8988T (cell line): ENCODE data around the gene DCAF6.
"Not testable (repeated sequence)": the region's sequence is repeated elsewhere in the genome, so short reads cannot be mapped to it uniquely, and the experiment has no call there.

Source experiments
- DNase-seq: peaks from one replicate; pipeline ENCODE4 v3.0.0; 2011

The DCAF6 gene

DNA sequence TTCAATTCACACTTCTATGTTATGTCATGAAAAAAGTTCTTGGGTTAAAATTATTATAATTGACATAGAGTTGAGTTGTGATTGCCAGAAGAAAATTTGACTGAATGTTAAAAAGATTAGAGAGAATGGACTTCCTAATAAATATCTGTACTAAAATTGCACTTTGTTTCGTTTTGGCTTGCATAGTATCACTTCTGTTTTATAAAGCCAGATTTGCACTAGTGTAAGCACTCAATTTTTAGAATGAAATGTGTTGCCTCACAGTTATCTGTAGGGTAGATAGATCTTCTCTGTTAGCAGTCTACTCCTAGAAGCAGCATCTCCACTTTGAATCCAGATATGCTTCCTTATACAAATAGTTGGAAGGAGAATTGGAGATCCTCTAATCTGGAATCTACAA is 95.5 kb downstream of the DCAF6 start:
- DNase-seq: no peak

DNA sequence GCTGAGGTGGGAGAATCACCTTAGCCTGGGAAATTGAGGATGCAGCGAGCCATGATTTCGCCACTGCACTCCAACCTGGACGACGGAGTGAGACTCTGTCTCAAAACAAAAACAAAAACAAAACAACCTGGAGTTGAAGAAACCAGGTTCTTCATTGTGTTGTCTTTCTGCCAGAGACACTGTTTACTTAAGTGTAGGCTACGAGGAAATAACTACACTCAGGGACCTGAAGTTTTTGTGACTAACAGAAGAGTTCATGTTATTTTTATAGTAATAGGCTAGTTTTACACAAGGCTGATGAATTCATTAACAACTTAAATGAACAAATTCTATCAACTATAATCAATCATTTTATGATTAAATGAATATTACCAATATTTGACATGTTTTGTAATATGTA is 98.9 kb downstream of the DCAF6 start:
- DNase-seq: no peak

DNA sequence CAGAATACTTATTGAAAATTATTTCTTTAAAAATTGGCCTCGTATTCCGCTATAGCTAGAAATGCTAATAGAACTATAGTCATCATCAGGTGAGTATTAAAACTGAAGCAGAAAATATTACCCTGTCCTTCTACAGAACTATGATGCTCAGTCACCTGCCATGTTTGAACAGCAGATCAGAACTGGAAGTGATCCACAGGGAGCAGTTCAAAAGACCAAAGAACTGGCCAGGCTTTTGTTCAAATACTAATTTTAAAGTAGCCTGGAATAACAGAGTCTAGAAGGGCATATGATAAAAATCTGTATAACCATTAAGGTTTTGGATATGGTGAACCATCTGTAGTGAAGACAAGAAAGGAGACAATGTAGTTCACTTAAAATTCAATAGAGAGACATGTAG is 105.9 kb downstream of the DCAF6 start:
- DNase-seq: no peak

DNA sequence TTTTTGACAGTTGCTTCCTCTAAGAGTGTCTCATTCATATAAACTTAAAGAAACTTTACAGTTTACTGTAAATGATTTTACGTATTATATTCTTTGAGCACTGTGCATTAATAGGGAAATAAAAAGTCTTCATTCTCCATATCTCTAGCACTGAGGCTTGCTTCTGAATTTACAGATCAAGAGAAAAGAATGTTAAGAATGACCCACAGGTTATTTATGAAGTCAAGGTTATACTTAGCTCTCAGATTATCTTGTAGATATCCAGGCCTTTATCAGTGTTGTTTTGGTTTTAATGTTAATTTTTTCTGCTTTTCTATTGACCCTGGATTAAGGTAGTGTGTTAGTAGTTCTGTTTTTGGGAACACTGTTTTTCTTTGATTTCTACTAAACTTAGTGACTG is 108.8 kb downstream of the DCAF6 start:
- DNase-seq: no peak

DNA sequence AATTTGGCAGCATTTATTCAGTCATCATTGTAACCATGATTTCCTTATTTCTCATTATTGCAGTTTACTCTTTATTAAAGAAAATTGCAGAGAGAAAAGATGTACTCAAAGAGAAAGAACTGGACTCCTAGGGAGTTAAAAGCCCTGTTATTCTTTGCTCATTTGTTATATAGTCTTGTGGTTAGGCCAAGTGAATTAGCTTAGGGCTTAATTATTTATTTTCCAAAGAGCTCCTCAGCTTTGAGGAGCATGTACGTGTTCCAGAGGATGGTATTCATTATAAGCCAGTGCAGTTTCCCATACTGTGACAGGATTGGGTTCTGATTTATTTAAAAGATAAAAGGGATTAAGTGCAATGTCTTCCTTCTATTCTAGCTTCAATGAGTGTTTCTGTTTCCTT is 113.8 kb downstream of the DCAF6 start:
- no peak for DNase-seq

DNA sequence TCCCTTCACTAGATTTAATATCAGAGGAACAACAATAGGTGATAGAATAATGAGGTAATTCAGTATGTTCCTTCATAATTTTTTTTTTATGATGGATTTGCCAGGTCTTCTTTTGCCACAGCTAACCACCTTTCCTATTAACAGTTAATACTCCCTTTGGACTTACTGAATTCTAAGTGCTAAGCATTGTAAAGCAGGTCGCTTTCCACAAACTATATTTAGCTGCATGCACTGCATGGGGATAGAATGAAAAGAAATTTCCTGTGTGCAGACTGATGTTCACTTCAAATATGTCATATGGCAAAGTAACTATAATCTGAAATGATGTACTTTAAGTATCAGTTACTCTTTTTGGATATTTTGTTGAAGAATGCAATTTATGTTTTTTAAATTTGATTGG is 114.4 kb downstream of the DCAF6 start:
- DNase-seq: no peak

DNA sequence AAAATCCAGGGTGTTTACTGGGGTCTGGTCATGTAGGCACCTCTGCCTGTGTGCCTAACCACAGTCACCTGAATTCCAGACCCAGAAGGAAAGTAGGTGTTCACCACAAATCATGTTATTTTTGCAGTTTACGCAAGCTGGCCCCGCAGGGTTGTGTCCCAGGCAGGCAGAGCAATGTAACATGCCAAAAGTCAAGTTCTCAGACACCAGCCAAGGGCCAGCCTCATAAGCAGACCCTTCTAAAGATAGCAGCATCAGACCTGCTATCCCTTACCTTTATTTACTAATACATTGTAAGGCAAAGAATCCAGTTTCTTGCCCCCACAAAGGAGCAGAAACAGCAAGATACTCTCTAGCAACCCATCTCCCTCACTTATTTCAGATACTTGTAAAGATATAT is 117.2 kb downstream of the DCAF6 start:
- no peak for DNase-seq

DNA sequence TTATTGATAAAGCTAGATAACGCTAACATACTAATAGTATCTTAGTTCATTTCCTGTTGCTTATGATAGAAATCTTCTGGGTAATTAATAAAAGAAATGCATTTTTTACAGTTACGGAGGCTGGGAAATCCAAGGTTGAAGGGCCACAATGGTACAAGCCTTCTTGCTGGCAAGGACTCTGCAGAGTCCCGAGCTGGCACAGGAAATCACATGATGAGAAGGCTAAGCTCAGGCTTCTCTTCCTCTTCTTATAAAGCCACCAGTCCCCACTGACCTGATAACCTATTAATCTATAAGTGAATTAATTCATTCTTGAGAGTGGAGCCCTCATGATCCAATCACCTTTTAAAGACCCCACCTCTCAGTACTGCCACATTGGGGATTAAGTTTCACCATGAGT is 117.6 kb downstream of the DCAF6 start:
- no peak for DNase-seq

DNA sequence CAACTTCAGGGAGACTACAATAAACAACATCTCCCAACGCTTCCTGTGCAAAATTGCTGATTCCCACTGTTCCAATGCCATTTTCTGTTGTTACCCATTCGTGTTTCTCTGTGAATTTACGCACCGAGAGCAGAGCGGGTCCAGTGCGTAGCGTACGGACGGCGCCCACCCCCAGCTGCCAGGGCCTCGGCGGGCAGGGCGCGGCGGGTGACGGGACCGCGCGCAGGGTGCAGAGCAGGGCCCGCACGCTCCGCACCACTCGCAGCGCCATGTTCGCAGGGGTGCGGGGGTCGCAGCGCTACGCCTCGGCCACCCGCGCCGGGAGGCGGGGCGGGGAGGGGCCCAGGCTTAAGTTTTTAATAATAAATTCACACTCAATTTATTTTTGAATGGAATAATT is 119.7 kb downstream of the DCAF6 start:
- DNase-seq: not testable (repeated sequence)

DNA sequence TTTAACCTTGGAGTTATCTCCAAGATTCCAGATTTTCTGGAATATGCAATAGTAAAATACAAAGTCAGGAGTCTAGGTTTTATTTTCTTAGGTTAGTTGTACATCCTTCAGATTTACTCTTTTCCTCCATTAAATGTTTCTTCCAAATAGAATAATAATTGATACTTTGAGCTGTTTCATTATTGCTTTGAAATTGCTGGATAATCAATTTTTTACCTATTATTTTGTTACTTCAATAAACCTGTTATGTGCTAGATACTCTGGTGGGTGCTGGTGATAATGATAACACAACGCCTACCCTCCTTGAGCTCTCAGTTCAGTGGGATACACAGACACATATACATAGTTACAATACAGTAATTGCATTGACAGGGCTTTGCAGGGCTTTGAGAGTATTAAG is 120.9 kb downstream of the DCAF6 start:
- no peak for DNase-seq

DNA sequence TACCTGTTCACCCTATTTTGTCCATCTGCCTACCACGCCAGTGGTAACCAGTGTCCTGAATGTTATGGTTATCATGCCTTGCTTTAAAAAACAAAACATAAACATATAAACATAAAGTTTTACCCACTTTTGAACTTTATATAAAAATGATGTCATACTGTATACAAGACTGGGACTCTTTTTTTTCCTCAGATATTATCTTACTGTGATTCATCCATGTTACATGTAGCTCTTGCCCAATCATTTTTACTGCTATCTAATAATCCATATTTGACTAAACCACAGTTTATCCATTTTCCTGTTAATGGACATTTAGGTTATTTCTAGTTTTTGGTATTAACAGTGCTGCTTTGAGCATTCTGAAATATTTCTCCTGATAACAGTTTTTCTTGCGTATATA is 121.4 kb downstream of the DCAF6 start:
- DNase-seq: no peak

DNA sequence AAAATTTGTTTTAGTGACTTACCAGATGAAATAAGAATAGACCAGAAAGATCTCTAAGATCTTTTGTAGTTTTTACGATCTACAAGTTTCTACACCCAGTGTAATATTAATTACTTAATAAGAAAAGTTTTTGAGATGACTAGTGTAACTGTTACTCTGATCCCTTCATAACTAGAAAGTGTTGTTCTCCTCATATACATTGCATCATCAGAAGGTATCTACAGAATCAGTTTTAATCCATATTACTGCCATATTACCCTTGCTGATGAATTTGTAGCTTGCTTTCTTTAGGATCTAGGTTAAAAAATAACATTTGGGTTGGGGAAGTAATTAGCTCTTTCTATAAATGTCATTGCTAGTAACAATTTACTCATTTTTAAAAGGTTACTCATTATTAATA is 127.7 kb downstream of the DCAF6 start:
- no peak for DNase-seq

DNA sequence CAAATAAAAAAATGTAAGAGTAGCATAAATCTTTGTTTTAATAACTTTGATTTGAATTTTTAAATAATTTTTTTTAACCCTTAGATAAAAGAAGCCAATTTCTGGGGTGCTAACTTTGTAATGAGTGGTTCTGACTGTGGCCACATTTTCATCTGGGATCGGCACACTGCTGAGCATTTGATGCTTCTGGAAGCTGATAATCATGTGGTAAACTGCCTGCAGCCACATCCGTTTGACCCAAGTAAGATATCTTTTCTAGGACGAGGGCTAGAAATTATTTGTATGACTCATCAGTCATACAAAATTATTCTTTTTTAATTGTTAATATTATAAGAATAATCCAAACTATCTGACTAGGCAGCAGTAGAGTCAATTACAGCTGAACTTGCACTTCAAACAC is 129.0 kb downstream of the DCAF6 start:
- DNase-seq: no peak

DNA sequence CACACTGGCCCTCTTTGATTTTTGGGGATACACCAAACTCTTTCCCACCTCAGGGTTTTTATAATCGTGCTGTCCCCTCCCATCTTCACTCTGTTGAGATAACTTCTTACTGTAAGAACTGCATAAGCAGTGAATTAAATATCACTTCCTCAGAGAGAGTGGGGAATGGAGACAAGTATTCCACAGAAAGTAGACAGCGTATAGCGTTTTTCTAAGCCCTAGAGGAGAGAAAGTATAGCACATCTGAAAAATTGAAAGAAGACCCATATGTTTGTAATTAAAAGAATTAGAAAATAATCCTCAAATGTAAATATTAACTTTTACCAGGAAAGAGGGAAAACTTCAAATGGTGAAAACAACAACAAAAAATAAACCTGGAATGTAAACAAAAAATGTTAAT is 132.9 kb downstream of the DCAF6 start:
- no peak for DNase-seq

DNA sequence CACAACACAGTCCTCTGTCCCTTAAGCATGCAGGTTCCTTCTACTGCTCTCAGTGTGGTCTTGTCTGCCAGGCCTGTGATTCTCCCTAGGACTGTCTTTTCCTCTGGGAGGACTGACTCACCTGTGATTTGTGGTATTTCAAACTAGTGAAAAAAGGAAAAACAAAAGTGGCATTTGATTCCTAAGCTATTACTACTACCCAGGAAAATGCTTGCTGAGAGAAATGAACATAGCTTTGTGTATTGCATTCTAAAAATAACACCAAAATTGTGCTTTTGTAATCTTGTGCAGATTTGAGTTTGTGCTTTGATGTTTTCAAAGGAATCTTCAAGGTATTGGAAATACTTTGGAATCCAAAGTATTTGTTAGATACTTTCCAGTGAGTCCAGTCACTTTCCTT is 143.3 kb downstream of the DCAF6 start:
- no peak for DNase-seq

DNA sequence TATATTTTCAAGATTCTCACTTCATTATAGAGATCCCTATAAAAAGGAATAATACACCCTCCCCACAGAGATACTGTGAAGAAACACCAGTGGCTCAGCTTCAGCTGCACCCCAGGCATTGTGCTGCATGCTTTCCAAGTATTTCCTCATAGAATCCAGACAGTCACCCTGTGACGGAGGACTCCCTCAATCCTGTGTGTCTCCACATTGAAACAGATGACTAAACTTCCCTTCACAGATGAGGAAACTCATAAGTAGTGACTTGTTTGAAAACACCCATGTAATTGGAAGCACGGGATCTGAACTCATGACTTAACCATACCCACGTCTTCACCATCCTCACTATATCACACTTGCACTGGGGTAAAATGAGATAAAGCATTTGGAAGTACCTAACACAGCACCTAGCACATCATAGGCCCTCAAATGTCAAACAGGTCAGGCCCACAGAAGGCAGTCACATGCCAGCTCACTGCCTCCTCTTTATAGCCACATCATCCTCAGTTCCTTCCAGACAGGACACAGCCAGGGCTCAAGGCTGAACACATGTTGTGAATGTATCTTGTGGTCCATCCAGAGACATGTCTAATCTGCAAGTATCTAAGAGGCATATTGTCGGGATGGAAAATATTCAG is 145.0 kb downstream of the DCAF6 start:
- DNase-seq: no peak

DNA sequence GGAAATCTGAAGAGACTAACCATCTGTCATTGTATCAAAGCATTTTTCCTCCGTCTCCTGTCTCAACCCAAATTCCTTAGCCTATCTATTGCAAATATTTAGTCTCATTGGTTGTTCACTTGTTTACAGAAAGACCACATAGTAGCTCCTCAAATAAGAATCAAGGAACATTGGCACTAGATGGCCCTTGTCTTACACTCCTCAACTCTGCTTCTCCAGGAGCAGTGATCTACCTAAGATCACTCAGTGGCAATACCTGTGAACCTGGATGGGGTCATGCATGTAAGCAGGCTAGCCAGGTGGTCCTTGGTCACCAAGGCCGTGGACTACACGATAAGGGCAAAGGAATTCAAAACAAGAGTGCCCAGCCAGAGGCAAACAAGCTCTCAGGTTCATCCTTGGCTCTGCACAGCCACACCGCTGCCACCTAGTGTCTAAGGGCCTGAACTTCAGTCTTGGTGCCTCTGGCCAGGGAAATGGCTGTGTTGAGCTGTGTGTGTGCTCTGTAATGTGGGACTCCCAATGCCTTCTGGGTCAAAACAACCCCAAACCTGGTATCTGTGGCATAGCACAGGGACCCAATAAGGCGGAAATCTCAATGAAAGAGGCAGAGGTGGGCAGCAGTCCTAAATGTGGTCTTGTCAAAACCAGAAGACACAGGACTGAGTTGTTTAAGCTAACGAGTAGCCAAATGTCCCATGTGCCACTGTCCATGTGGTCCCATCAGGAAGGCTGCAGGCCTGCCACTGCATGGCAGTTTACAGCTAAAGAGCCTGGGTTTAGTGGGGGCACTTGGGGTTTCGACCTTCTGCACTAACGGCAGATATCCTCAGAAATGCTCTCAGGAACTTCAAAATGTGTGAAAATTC is 145.8 kb downstream of the DCAF6 start:
- peak; percentile 64 for DNase-seq

DNA sequence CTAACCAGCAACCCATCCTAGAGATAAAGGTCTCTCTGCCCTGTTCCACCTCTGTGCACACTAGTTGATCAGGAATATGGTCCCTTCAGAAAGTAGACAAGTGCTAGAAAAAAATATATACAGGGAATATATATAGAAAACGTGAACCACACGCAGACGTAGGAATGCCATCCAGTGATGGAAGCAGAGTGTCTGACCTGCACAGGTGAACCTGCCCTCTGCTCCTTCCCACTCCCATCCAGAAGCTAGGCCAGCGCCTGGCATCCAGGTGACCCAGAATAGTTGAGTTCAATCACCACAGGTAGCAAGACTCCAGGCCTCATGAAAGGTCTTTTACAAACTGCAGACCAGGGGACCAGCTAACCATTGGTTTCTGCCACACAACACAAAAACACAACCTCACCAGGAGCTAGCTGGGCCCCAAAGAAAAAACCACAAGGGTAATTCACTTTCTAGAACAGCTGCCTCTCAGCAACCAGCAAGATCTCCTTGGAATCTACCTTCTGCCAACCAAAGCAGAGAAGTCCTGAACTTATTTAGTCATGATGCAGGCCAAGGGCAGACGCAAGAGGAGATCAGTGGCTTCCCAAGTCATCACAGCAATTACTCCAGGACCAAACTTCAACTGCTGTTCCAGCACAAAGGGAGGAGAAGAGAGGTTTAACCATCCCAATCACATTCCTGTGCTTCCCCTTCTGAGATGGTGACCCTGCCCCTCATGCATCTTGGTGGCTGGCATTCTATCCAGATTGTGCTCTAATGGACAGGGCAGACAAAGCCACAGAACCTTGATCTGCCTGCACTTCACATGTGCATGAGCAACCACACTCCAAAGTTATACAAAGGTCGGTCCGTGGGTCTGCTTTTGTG is 147.2 kb downstream of the DCAF6 start:
- DNase-seq: no peak

DNA sequence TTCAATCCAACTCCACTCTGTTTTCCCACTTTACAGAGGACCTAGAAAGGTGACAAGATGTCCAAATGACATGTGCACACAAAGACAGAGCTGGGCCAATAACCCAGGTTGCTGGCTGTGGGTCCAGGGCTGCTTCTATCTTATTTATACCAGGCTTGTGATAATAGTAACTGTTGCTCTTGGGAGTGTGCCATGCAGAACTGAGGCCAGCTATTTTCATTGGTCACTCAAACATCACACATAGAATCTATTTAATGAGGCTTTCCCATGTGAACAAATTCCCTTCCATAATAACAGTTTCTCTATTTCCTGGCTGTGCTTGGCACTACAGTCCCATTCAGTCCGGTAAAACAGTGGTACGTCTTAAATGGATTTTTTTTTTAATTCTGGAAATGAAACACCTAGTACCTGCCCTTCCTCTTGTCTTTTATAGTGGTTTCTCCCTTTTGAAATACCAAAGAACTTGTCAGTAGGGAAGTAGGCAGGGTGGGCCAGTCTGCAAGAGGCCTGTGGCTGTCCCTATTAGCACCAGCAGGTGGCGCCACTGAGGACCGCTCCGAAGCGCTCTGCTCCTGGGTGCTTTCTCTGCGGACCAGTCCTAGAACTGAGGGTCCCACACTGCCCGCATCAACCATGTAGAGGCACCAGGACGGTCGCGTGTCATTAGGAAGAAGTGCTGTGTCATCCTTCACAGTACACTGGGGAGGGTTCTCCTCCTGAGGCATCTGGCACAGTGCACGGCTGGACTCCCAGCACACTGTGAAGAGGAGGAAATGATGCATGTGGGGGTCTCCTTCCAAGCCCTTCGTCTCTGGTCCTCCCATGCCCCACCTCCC is 148.1 kb downstream of the DCAF6 start:
- peak; percentile 66 for DNase-seq

DNA sequence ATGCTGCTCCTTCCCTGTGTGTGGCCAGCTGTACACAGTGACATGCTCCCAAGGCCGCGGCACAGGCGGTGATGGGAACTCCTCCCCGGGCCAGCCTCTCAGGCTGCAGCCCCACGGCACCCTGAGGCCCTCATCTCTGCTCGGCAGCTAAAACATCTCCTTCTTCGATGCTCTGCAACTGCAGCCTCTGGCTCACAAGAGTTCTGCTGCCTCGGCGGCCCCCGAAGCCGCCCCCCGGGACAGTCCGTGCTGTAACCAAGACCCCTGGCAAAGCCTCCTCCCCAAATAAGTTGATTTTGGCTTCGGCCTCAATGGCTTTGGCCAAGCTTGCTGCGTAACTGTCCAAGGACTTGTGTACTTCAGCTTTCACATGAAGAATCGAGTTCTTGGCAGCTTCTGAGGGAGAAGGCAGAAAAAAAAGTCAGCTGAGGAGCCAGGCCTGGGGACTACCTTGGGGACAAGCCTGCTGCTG is 149.0 kb downstream of the DCAF6 start:
- no peak for DNase-seq

DNA sequence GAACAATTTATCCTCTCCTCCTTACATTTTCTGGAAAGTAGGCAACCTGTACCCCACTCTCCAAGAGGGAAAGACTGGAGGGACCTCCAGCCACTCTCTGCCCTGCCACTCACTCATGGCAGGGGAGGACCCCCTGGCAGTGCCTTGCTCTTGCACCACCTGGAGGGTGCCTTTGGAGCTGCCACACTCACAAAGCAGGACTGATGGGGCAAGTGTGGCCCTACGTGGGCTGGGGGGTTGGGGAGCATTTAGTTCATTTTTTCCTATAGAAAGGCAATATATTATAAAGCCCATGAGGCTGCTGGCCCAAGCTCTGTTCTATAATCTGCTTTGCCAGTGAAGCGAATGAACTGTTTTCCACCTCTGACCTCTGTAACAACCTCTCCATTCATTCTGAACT is 150.0 kb downstream of the DCAF6 start:
- DNase-seq: no peak

DNA sequence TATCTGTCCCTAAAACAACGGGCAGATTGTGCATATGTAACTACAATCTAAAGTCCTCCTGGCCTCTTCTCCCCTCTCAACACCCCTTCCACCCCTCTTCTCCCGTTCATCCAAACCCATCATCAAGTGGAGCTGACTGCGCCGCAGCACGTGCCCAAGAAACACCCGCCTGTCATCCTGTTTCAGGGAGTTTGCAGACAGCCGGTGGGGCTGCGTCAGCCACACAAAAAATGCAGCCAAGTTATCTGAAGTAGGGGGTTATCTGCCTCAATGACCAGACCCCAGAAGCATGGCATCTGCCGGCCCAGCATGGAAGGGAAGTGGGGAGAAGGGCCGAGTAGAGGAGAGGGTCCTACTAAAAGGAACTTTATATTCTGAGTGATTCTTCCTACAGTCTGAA is 151.2 kb downstream of the DCAF6 start:
- DNase-seq: no peak
